ENCODE results near the gene IMPACT.

IMPACT gene

DNA sequence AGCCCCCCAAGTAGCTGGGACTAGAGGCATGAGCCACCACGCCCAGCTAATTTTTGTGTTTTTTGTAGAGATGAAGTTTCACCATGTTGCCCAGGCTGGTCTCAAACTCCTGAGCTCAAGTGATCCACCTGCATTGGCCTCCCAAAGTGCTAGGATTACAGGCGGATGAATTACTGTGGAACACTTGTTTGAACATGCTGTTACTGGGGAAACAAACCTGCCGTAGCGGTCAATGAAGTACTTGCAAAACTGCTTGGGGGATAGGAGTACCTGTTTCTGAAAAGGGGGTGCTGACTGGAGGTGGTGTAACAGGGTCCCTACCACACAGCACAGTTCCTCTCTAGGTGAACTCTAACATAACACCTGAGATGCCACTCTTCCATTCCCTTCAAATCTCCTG lies 5.9 kb upstream of the IMPACT start:
- TF ChIP-seq, protein P1, sequence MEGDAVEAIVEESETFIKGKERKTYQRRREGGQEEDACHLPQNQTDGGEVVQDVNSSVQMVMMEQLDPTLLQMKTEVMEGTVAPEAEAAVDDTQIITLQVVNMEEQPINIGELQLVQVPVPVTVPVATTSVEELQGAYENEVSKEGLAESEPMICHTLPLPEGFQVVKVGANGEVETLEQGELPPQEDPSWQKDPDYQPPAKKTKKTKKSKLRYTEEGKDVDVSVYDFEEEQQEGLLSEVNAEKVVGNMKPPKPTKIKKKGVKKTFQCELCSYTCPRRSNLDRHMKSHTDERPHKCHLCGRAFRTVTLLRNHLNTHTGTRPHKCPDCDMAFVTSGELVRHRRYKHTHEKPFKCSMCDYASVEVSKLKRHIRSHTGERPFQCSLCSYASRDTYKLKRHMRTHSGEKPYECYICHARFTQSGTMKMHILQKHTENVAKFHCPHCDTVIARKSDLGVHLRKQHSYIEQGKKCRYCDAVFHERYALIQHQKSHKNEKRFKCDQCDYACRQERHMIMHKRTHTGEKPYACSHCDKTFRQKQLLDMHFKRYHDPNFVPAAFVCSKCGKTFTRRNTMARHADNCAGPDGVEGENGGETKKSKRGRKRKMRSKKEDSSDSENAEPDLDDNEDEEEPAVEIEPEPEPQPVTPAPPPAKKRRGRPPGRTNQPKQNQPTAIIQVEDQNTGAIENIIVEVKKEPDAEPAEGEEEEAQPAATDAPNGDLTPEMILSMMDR (IDR thresholded peaks at IDR 0.05; ENCODE audit: low read length, missing control alignments), result no peak
- DNase-seq (ENCODE audit: low read depth), result no peak
- H3K4me3 ChIP-seq (replicated peaks; ENCODE audit: low read depth, low read length), result no peak overlapping the region

GRCh38 chr18:24421831-24422230 lies 4.6 kb upstream of the IMPACT start:
- peak; percentile 29 for DNase-seq (ENCODE audit: low read depth)
- H3K4me3 ChIP-seq (replicated peaks; ENCODE audit: low read depth, low read length), result no peak overlapping the region
- TF ChIP-seq, protein P1 (IDR thresholded peaks at IDR 0.05; ENCODE audit: low read length, missing control alignments), result no peak

DNA sequence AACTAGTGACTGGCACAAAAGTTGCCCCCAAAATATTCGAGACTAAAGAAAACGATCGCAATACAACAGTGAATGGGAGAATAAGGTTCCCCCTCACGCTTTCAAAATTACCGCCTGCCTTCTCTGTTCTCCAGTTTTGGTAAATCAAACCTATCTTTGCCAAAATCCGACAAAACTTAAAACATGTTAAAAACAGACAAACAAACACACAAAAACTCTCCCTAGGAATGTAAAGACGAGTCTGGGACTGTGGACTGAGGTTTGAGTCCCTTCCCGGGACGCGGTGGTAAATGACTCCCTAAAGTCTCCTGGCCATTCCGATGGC lies 435 bp upstream of the IMPACT start:
- TF ChIP-seq, protein P1 (IDR thresholded peaks at IDR 0.05; ENCODE audit: low read length, missing control alignments), result no peak
- no peak for DNase-seq (ENCODE audit: low read depth)
- peak overlapping the region; percentile 75 for H3K4me3 ChIP-seq (replicated peaks; ENCODE audit: low read depth, low read length)

- peak; percentile 34 for DNase-seq (ENCODE audit: low read depth)
- peak overlapping the region; percentile 75 for H3K4me3 ChIP-seq (replicated peaks; ENCODE audit: low read depth, low read length)
These were observed 1.0 kb downstream of the IMPACT start for GRCh38 chr18:24427484-24427883.

DNA sequence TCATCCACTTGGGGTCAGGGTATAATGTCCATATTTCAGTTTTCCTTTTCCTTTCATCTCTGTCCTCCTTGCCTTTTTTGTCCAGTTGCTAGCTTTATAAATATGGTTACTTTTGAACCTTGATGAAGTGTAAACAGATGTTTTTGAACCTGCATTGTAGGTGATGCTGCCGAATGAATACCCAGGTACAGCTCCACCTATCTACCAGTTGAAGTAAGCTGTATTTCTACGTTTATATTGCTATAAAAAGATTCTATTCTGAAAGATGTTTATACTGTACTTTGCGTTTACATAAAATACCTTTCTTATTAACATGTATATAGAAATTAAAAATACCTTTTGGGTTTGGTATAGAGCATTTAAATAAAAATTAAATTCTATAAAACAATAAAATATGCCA lies 2.2 kb downstream of the IMPACT start:
- H3K4me3 ChIP-seq (replicated peaks; ENCODE audit: low read depth, low read length), result no peak overlapping the region
- TF ChIP-seq, protein P1 (IDR thresholded peaks at IDR 0.05; ENCODE audit: low read length, missing control alignments), result no peak
- DNase-seq (ENCODE audit: low read depth), result no peak

More at GRCh38 chr18:24427484-24427883, 1.0 kb downstream of the IMPACT start:
- TF ChIP-seq, protein P1 (IDR thresholded peaks at IDR 0.05; ENCODE audit: low read length, missing control alignments), result no peak

GRCh38 chr18:24429188-24429587 lies 2.7 kb downstream of the IMPACT start:
- H3K4me3 ChIP-seq (replicated peaks; ENCODE audit: low read depth, low read length), result no peak overlapping the region
- no peak for DNase-seq (ENCODE audit: low read depth)
- TF ChIP-seq, protein P1 (IDR thresholded peaks at IDR 0.05; ENCODE audit: low read length, missing control alignments), result no peak

DNA sequence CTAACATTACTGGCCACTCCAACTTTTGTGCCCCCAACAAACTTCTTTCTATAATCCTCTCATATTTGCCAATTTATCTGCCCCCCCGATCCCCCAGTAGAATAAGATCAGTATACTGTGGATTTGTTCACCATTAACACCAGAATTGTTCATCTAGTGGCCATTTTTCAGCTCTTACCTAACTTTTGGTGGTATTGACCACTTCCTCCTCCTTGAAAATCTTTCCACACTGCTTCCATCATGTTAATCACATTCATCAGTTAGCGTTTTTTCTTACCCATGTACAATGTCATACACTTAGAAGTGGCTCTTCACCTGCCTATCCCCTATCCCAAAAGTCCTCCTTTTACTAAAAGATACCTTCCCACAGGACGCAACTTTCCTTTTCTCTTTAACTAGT lies 6.1 kb downstream of the IMPACT start:
- no peak for DNase-seq (ENCODE audit: low read depth)
- H3K4me3 ChIP-seq (replicated peaks; ENCODE audit: low read depth, low read length), result no peak overlapping the region
- TF ChIP-seq, protein P1 (IDR thresholded peaks at IDR 0.05; ENCODE audit: low read length, missing control alignments), result no peak
